ENCODE measurements around the gene C11orf91. TPM values are rescaled to one million over a fixed set of nuclear protein-coding genes. Genes with fewer than 3 reads are reported as not detected.

C11orf91 gene
- total RNA-seq, 1 donor from 2014 or later: not detected

- DNase-seq (ENCODE audit: low spot score in 2 of 2) (no peak), FAIRE-seq (no peak)
Measured at GRCh38 chr11:33655842-33656600, 44.6 kb downstream of the C11orf91 start.

- FAIRE-seq (no peak), DNase-seq (ENCODE audit: low spot score in 2 of 2) (no peak)
Measured at GRCh38 chr11:33654594-33654993, 46.0 kb downstream of the C11orf91 start.

- FAIRE-seq (no peak), DNase-seq (ENCODE audit: low spot score in 2 of 2) (no peak)
Measured at GRCh38 chr11:33652930-33653329, 47.7 kb downstream of the C11orf91 start.

GRCh38 chr11:33652431-33652830 lies 48.2 kb downstream of the C11orf91 start:
- FAIRE-seq (no peak), DNase-seq (ENCODE audit: low spot score in 2 of 2) (no peak)

GRCh38 chr11:33651990-33652389 lies 48.6 kb downstream of the C11orf91 start:
- no peak for DNase-seq (ENCODE audit: low spot score in 2 of 2)
- no peak for FAIRE-seq

GRCh38 chr11:33651555-33651954 lies 49.1 kb downstream of the C11orf91 start:
- DNase-seq (ENCODE audit: low spot score in 2 of 2) (no peak), FAIRE-seq (no peak)

GRCh38 chr11:33649944-33650343 lies 50.7 kb downstream of the C11orf91 start:
- no peak for DNase-seq (ENCODE audit: low spot score in 2 of 2)
- no peak for FAIRE-seq

Other genes with a start within 250 kb of the C11orf91 start
- 31.4 TPM for gene CD59, start 35.6 kb upstream of the C11orf91 start, total RNA-seq
- gene FBXO3, start 73.7 kb upstream of the C11orf91 start, total RNA-seq: 90.9 TPM
- gene LMO2, start 191.2 kb upstream of the C11orf91 start, total RNA-seq: 17.1 TPM